ENCODE results near the gene ADIPOR2.

GRCh38 chr12:1787714-1788113 lies 96.8 kb downstream of the ADIPOR2 start:
- TF ChIP-seq CTCF (IDR thresholded peaks at IDR 0.05) (no peak), POLR2AphosphoS5 (IDR thresholded peaks at IDR 0.05; ENCODE audit: insufficient read depth in 1 of 2, low read depth in 1 of 2) (no peak)
